Measurements from ENCODE around the gene BMAL1. TPM values are rescaled to one million over a fixed set of nuclear protein-coding genes. Genes with fewer than 3 reads are reported as not detected.
A peak's percentile ranks its signal among the peaks of the same experiment; 100 is the strongest.

The BMAL1 gene
- total and polyA plus RNA-seq, 10 donors = 6.5 to 58.4 (median 36.4) TPM

- DNase-seq = no peak
- Histone ChIP-seq H3K4me3 (no peak overlapping the region), H3K4me1 (peaks cover 14 to 78% (median 33%) of the 10 kb centered on the region in 6 donors), H3K27ac (no peak overlapping the region), H3K9me3 (no peaks in the 10 kb centered on the region), H3K36me3 (peaks cover 0 to 42% (median 0%) of the 10 kb centered on the region in 6 donors), H3K27me3 (replicated peaks in 1 of 7) (no peaks in the 10 kb centered on the region)
- 90 to 93% (median 93%) methylated on average over 5 of the region's 5 CpGs for WGBS, 5 donors
- intact Hi-C loops (cut with DNase I; ENCODE audit: low total_unique reads) = no loop called here
- TF ChIP-seq CTCF (IDR thresholded peaks at IDR 0.05 in 8 of 11, conservative IDR thresholded peaks at IDR 0.05 in 3 of 11) = no peak
- TF ChIP-seq POLR2A (IDR thresholded peaks at IDR 0.05) = no peak
- no peak for TF ChIP-seq POLR2AphosphoS5 (IDR thresholded peaks at IDR 0.05)
Measured at GRCh38 chr11:13328286-13328685, 50.7 kb downstream of the BMAL1 start.

- H3K9me3 ChIP-seq = no peaks in the 10 kb centered on the region
- intact Hi-C loops (cut with DNase I; ENCODE audit: low total_unique reads) = no loop called here
- no peak for DNase-seq
- H3K36me3 ChIP-seq = peaks cover 0 to 37% (median 0%) of the 10 kb centered on the region in 6 donors
- H3K4me3 ChIP-seq = no peak overlapping the region
- H3K4me1 ChIP-seq = peaks cover 14 to 83% (median 45%) of the 10 kb centered on the region in 6 donors
- H3K27ac ChIP-seq = peak overlapping the region in 1 of 8 donors; percentile 30
- no peaks in the 10 kb centered on the region for H3K27me3 ChIP-seq (replicated peaks in 1 of 7)
- 69 to 84% (median 75%) methylated on average over 11 of the region's 11 CpGs for WGBS, 5 donors
- TF ChIP-seq POLR2A (IDR thresholded peaks at IDR 0.05) (no peak), CTCF (IDR thresholded peaks at IDR 0.05 in 8 of 11, conservative IDR thresholded peaks at IDR 0.05 in 3 of 11) (no peak), POLR2AphosphoS5 (IDR thresholded peaks at IDR 0.05) (peak in 1 of 3 donors; percentile 62)
Measured at GRCh38 chr11:13329670-13330356, 52.2 kb downstream of the BMAL1 start.

GRCh38 chr11:13332124-13332523, 54.5 kb downstream of the BMAL1 start:
- DNase-seq = no peak
- Histone ChIP-seq H3K9me3 (no peaks in the 10 kb centered on the region), H3K36me3 (peaks cover 0 to 26% (median 0%) of the 10 kb centered on the region in 6 donors), H3K27me3 (replicated peaks in 1 of 7) (no peaks in the 10 kb centered on the region), H3K27ac (no peak overlapping the region), H3K4me1 (peaks cover 14 to 93% (median 53%) of the 10 kb centered on the region in 6 donors), H3K4me3 (no peak overlapping the region)
- TF ChIP-seq POLR2AphosphoS5 (IDR thresholded peaks at IDR 0.05) (no peak), POLR2A (IDR thresholded peaks at IDR 0.05) (no peak), CTCF (IDR thresholded peaks at IDR 0.05 in 8 of 11, conservative IDR thresholded peaks at IDR 0.05 in 3 of 11) (no peak)
- 93 to 100% (median 97%) methylated on average over 1 of the region's 1 CpG for WGBS, 5 donors
- intact Hi-C loops (cut with DNase I; ENCODE audit: low total_unique reads) = no loop called here

GRCh38 chr11:13333456-13333957, 55.9 kb downstream of the BMAL1 start:
- WGBS, 5 donors = 23 to 40% (median 36%) methylated on average over 7 of the region's 7 CpGs
- no peak overlapping the region for H3K4me3 ChIP-seq
- H3K27me3 ChIP-seq (replicated peaks in 1 of 7) = no peaks in the 10 kb centered on the region
- H3K4me1 ChIP-seq = peaks cover 20 to 93% (median 65%) of the 10 kb centered on the region in 6 donors
- DNase-seq = no peak
- no peak for TF ChIP-seq CTCF (IDR thresholded peaks at IDR 0.05 in 8 of 11, conservative IDR thresholded peaks at IDR 0.05 in 3 of 11)
- TF ChIP-seq POLR2AphosphoS5 (IDR thresholded peaks at IDR 0.05) = no peak
- TF ChIP-seq POLR2A (IDR thresholded peaks at IDR 0.05) = no peak
- peaks cover 0 to 13% (median 0%) of the 10 kb centered on the region in 6 donors for H3K36me3 ChIP-seq
- intact Hi-C loops (cut with DNase I; ENCODE audit: low total_unique reads) = no loop called here
- no peak overlapping the region for H3K27ac ChIP-seq
- no peaks in the 10 kb centered on the region for H3K9me3 ChIP-seq
